Activated CD4-positive, alpha-beta T cell treated with anti-CD3 and anti-CD28 coated beads, Interleukin-2, amount 10 ng/mL, durations not matched to agents 7 days and 5 days (primary cell): Measurements from ENCODE around the gene TGM1. TPM values are rescaled to one million over a fixed set of nuclear protein-coding genes. Genes with fewer than 3 reads are reported as not detected.
A peak's percentile ranks its signal among the peaks of the same experiment; 100 is the strongest.

Experiments used
- CTCF ChIA-PET: fragments of 350-600 bp; sonication (Branson Sonifier 250); formaldehyde crosslinking; loops from one replicate; lab custom pipeline; 2021; ENCODE audit warnings: antibody characterized with exemption; lab: Charles Lee
- POLR2A ChIA-PET: fragments of 350-600 bp; sonication (Branson Sonifier 250); formaldehyde crosslinking; loops from one replicate; lab custom pipeline; 2021; ENCODE audit warnings: antibody characterized with exemption; lab: Charles Lee
- DNase-seq: peaks from one replicate; pipeline ENCODE4 v3.0.0-alpha.2; 2020
- H3K27ac Mint-ChIP-seq: one replicate; pipeline ENCODE4 v1.8.0; 2021; ENCODE audit warnings: mild to moderate bottlenecking, moderate library complexity, mixed read lengths
- H3K27me3 Mint-ChIP-seq: one replicate; pipeline ENCODE4 v1.8.0; 2021; ENCODE audit warnings: mixed read lengths
- H3K36me3 Mint-ChIP-seq: one replicate; pipeline ENCODE4 v1.8.0; 2021; ENCODE audit warnings: low read depth, mixed read lengths
- H3K4me1 Mint-ChIP-seq: one replicate; pipeline ENCODE4 v1.8.0; 2021; ENCODE audit warnings: mixed read lengths
- H3K4me3 Mint-ChIP-seq: one replicate; pipeline ENCODE4 v1.8.0; 2021; ENCODE audit warnings: mild to moderate bottlenecking, moderate library complexity, mixed read lengths
- H3K9me3 Mint-ChIP-seq: one replicate; pipeline ENCODE4 v1.8.0; 2021; ENCODE audit warnings: mixed read lengths
- total RNA-seq, 2 experiments: library from RNA; stranded (reverse); gene quantifications; one replicate each; pipeline ENCODE4 v1.2.3, GENCODE V29; 2021

The TGM1 gene
- total RNA-seq, 2 experiments from 2014 or later, result 6.5 TPM

DNA sequence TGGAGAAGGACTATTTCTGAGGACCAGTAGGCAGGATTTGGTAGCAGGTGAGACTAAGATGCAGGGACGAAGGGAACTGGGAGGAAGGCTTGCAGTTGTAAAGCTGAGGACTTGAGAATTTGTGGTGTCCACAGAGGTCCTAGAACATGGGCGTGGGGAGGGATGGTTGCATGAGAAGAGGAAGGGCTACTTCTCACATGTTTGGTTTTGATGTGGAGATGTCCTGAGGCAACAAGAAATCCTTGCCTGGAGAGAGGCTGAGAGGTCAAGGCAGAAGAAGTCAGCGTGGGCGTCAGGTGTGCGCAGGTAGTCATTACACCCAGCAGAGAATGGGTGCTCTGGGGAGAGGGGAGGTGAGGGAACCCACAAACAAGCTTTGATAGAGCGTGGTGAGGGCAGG lies 14.1 kb upstream of the TGM1 start:
- Mint-ChIP-seq H3K9me3 (no peaks in the 10 kb centered on the region), H3K36me3 (peaks cover 3% of the 10 kb centered on the region), H3K4me3 (no peak overlapping the region), H3K4me1 (peaks cover 65% of the 10 kb centered on the region), H3K27me3 (peaks cover 3% of the 10 kb centered on the region), H3K27ac (no peak overlapping the region)
- ChIA-PET POLR2A (no interaction called here), CTCF (interaction anchor here (0.6 to 2.2 kb wide), 5 partner anchors 12 to 41 kb away, joined by 3 to 6 read pairs (median 4); partner anchors contain the start of genes CIDEB and LTB4R)
- no peak for DNase-seq

DNA sequence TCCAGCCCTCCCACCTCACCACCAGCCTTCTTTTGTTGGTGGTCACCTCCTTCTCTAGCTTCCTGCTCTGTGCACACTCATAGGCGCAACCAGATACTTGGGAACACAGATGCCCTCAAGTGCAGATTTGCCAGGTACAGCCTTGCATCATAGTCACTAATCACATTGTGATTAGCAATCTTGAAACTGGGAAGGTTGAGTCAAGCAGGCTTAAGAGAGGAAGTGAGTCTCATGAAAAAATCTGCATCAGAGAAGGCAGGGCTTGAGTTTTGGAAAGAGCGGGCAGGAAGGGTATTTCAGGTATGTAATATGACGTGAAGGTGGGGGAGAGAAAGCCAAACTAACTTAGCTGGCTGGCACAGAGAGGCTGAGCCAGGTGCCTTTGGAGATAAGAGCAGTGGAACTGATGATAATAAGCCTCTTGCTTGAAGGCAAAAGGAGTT lies 11.1 kb upstream of the TGM1 start:
- POLR2A ChIA-PET, result interaction anchor here (0.6 to 1.1 kb wide), 3 partner anchors 16 to 63 kb away, joined by 3 to 4 read pairs (median 3); partner anchors contain the start of gene TINF2
- no peak overlapping the region for H3K4me3 Mint-ChIP-seq
- peak overlapping the region; percentile 81 for H3K27ac Mint-ChIP-seq
- H3K27me3 Mint-ChIP-seq, result no peaks in the 10 kb centered on the region
- H3K4me1 Mint-ChIP-seq, result peaks cover 67% of the 10 kb centered on the region
- CTCF ChIA-PET, result interaction anchor here (0.9 to 1.9 kb wide), 7 partner anchors 10 to 158 kb away, joined by 3 to 9 read pairs (median 4); partner anchors contain the start of genes IRF9, TGM1 and TINF2
- H3K36me3 Mint-ChIP-seq, result peaks cover 3% of the 10 kb centered on the region
- peak; percentile 52 for DNase-seq
- H3K9me3 Mint-ChIP-seq, result no peaks in the 10 kb centered on the region

DNA sequence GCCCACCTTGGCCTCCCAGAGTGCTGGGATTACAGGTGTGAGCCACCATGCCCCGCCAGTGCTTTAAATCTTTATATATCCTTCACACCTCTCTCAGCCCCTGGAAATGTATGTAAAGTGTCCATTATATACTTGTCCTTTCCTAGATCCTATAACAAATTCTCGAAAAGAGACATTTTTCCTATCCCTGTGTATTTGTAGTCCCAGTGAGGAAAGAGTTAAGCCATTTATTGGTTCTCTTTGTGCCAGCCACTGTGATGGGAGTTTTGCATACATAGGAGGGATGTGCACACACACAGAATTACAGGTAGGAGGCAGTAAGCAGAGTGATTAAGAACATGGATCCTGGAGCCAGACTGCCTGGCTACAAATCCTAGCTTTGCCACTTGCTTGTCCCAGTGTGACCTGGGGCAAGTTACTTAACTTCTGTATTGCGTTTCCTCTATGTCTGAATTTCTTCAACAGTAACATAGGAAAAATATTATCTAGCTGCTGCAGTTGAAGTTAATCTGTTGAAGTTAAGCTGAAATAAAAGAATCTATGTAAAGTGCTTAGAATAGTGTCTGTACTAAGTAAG lies 10.5 kb upstream of the TGM1 start:
- no peaks in the 10 kb centered on the region for H3K9me3 Mint-ChIP-seq
- peaks cover 3% of the 10 kb centered on the region for H3K36me3 Mint-ChIP-seq
- POLR2A ChIA-PET, result interaction anchor here (0.6 to 1.1 kb wide), 3 partner anchors 8 to 62 kb away, joined by 3 to 4 read pairs (median 3); partner anchors contain the start of gene TINF2
- no peak for DNase-seq
- no peak overlapping the region for H3K4me3 Mint-ChIP-seq
- H3K4me1 Mint-ChIP-seq, result peaks cover 61% of the 10 kb centered on the region
- CTCF ChIA-PET, result interaction anchor here (0.9 to 3.5 kb wide), 8 partner anchors 9 to 158 kb away, joined by 3 to 22 read pairs (median 5); partner anchors contain the start of genes CIDEB, IRF9, TGM1 and TINF2
- no peaks in the 10 kb centered on the region for H3K27me3 Mint-ChIP-seq
- peak overlapping the region; percentile 81 for H3K27ac Mint-ChIP-seq

DNA sequence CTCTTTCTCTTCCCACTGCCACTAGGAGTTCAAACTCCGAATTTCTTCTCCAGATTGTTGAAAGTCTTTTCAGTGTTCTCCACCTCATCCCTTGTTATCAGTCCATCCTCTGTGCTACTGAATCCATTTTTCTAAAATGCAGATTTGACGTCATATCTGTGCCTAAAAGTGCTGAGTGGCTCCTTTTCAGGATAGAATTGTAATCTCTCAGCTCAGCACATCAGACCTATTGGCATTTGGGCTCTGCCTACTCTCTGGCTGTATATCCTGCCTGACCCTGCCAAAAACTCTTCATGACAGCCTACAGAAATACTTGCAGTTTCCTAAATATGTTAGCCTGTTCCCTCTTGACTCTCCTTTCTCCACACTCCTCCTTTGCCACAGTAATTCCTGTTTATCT lies 9.5 kb upstream of the TGM1 start:
- Mint-ChIP-seq H3K4me3 (peak overlapping the region; percentile 87), H3K27me3 (no peaks in the 10 kb centered on the region), H3K36me3 (peaks cover 3% of the 10 kb centered on the region), H3K4me1 (peaks cover 52% of the 10 kb centered on the region), H3K27ac (peak overlapping the region; percentile 91), H3K9me3 (no peaks in the 10 kb centered on the region)
- DNase-seq, result no peak
- ChIA-PET POLR2A (no interaction called here), CTCF (interaction anchor here (1.2 to 6.6 kb wide), 14 partner anchors 8 to 159 kb away, joined by 3 to 44 read pairs (median 18); partner anchors contain the start of genes CIDEB, DHRS1, IRF9 and NOP9)

DNA sequence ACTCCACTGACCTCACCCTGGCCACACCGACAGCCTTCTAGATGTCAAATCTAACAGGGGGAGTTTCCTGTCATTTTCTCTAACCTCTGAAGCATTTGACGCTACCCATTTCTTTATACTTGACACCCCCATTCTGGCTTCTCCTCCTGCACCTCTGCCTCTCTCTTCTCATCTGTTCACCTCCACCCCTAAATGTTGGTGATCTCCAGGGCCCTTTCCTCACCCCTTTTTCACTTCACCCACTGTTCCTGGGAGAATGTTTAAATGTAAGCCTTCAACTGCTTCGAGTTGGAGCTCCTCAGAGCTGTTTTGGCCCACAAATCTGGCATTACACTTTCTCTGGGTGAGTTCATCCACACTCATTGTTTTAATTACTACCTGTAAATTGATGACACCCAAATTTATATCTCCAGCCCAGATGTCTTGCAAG lies 8.9 kb upstream of the TGM1 start:
- Mint-ChIP-seq H3K4me3 (peak overlapping the region; percentile 87), H3K27me3 (no peaks in the 10 kb centered on the region), H3K27ac (peak overlapping the region; percentile 91), H3K36me3 (peaks cover 6% of the 10 kb centered on the region), H3K9me3 (no peaks in the 10 kb centered on the region), H3K4me1 (peaks cover 51% of the 10 kb centered on the region)
- ChIA-PET CTCF (interaction anchor here (1.0 to 6.6 kb wide), 21 partner anchors 9 to 169 kb away, joined by 3 to 44 read pairs (median 11); partner anchors contain the start of genes CHMP4A, CIDEB, DCAF11 and DHRS1), POLR2A (interaction anchor here (0.8 to 1.6 kb wide), 3 partner anchors 18 to 29 kb away, joined by 3 to 11 read pairs (median 9); partner anchors contain the start of gene TINF2)
- no peak for DNase-seq

DNA sequence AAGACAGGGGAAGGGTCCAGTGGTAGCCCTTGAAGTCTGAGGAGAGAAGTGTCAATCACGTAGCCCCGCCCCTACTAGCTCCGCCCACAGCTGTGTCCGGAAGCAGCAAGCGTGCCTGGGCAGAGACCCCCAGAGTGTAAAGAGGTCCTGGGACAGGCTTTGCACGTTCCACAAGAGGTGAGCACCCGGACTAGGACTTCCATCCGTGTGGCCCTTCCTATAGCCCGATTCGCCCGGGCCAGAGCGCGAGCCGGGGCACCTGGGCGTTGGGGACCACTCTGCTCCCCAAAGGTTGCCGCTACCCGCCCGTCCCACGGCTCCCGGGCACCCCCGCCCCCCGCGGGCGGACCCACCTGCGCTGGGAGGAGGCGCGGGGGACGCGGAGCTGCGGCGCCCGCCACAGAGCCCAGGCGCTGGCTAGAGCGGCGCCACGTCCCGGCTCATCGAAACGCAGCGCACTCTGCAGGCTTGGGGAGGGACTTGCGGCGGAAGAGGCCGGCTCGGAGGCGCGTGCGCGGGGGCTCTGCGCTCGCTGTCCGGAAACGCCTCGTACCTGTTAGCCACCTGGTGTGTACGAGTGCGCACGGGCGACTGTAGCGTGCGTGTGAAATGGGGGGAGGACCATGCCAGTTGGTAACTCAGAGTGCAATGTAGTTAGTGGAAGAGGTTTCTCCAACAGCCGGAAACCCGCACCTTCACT lies 8.3 kb upstream of the TGM1 start, which contains the start of gene RABGGTA:
Gene RABGGTA, minus strand, starts transcription at position 464 of the 700 bp plus-strand sequence. CDS start 482 bp downstream, outside the sequence.
- POLR2A ChIA-PET, result interaction anchor here (0.5 to 1.6 kb wide), 7 partner anchors 8 to 38 kb away, joined by 3 to 11 read pairs (median 3); partner anchors contain the start of genes GMPR2, TGM1 and TINF2

DNA sequence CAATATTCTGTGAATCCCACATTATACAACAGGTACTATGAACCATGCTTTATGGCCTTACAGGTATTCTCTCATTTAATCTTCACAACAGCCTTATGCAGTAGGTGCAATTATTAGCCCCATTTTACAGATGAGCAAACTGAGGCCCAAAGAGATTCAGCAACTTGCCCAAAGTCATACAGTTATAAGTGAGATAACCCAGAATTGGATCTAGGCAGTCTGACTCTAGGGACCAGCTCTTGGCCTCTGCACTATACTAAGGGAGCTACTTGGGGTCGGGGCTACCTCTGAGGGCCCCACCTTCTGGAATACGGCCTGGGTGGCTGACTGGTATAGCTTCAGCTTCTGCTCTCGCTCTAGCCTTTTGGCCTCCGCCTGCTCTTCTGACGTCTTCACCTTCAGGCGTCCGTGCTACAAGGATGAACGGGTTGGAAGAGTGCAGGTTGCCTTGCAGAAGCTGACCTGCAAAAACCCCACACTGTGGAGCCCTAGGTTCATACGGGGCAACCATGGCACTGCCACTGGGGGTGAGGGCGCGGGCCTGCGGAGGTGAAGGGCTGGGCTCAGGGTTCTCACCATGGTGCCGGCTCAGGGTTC lies 7.7 kb upstream of the TGM1 start:
- CTCF ChIA-PET, result interaction anchor here (1.0 to 6.6 kb wide), 22 partner anchors 8 to 168 kb away, joined by 3 to 44 read pairs (median 10); partner anchors contain the start of genes CHMP4A, CIDEB, DCAF11 and DHRS1
- Mint-ChIP-seq H3K4me3 (peak overlapping the region; percentile 87), H3K27me3 (no peaks in the 10 kb centered on the region), H3K36me3 (peaks cover 13% of the 10 kb centered on the region), H3K27ac (peak overlapping the region; percentile 96), H3K4me1 (peaks cover 52% of the 10 kb centered on the region), H3K9me3 (no peaks in the 10 kb centered on the region)
- no peak for DNase-seq
- POLR2A ChIA-PET, result interaction anchor here (0.5 to 1.6 kb wide), 6 partner anchors 8 to 38 kb away, joined by 3 to 11 read pairs (median 3); partner anchors contain the start of genes GMPR2, TGM1 and TINF2

More for the DNA sequence above, 8.3 kb upstream of the TGM1 start, which contains the start of gene RABGGTA:
- peak; percentile 91 for DNase-seq
- CTCF ChIA-PET, result interaction anchor here (1.0 to 6.6 kb wide), 23 partner anchors 9 to 169 kb away, joined by 3 to 44 read pairs (median 8); partner anchors contain the start of genes CHMP4A, CIDEB, DCAF11 and DHRS1
- Mint-ChIP-seq H3K4me3 (peak within 1 kb of the TSS; percentile 87), H3K27ac (peak within 1 kb of the TSS; percentile 96), H3K36me3 (peaks cover 10% of the 10 kb centered on the region), H3K27me3 (no peaks in the 10 kb centered on the region), H3K9me3 (no peaks in the 10 kb centered on the region), H3K4me1 (peaks cover 52% of the 10 kb centered on the region)

DNA sequence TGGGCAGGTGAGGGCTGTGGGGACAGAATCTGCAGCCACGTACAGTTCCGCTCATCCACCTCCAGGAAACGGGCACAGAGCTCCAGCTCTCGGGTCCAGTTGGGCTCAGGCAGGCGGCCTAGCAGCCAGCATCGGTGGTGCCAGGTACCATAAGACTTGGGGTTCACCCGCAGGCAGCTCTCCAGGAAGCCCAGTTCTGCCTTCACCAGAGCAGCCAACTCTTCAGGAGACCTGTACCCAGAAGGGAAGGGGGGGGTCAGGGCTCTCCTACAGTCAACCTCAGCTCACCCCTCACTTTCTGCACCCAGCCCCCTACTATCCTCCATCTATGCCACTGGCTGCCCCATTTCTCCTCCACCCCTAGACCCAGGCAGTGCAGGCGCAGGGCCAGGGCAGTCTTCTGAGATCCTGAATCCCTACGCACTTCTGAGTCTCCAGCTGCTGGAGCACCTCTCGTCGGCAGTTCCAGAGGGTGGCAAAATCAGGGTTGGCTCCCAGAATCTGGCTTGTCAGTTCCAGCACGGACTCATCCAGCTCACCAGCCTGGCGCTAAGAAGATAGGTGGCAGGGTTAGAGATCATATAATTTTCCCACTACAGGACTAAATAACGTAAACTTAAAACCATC lies 7.0 kb upstream of the TGM1 start:
- Mint-ChIP-seq H3K9me3 (no peaks in the 10 kb centered on the region), H3K27me3 (no peaks in the 10 kb centered on the region), H3K4me1 (peaks cover 48% of the 10 kb centered on the region), H3K4me3 (peak overlapping the region; percentile 87), H3K36me3 (peaks cover 13% of the 10 kb centered on the region), H3K27ac (no peak overlapping the region)
- DNase-seq, result no peak
- CTCF ChIA-PET, result interaction anchor here (0.7 to 6.6 kb wide), 16 partner anchors 10 to 156 kb away, joined by 3 to 44 read pairs (median 13); partner anchors contain the start of genes CIDEB, DCAF11, DHRS1 and IRF9
- POLR2A ChIA-PET, result interaction anchor here (1.2 to 1.6 kb wide), 2 partner anchors 22 to 23 kb away, joined by 3 to 11 read pairs; no protein-coding TSS in a partner anchor

DNA sequence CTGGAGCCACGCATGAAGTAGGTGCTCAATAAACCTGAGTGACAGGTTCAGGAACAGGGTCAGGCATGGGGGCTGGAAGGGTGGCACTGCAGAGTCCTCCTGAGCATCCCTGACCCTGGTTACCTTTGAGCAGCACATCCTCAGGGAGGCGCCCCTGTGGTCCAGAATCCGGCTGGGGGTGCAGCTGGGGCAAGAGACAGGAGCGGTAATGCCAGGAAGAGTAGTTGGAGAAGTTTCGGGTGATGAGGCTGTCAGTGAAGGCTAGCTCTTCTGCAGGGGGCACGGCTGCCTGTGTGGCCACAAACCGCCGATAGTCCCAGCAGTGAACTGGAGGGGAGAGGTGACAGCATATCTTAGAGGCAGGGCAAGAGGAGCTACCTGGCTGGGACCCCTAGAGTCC lies 6.4 kb upstream of the TGM1 start:
- DNase-seq, result no peak
- Mint-ChIP-seq H3K4me3 (no peak overlapping the region), H3K9me3 (no peaks in the 10 kb centered on the region), H3K4me1 (peaks cover 46% of the 10 kb centered on the region), H3K27ac (no peak overlapping the region), H3K36me3 (peaks cover 13% of the 10 kb centered on the region), H3K27me3 (no peaks in the 10 kb centered on the region)
- ChIA-PET POLR2A (no interaction called here), CTCF (interaction anchor here (0.7 to 6.6 kb wide), 10 partner anchors 11 to 108 kb away, joined by 3 to 44 read pairs (median 7); partner anchors contain the start of genes CIDEB, IRF9 and TINF2)

DNA sequence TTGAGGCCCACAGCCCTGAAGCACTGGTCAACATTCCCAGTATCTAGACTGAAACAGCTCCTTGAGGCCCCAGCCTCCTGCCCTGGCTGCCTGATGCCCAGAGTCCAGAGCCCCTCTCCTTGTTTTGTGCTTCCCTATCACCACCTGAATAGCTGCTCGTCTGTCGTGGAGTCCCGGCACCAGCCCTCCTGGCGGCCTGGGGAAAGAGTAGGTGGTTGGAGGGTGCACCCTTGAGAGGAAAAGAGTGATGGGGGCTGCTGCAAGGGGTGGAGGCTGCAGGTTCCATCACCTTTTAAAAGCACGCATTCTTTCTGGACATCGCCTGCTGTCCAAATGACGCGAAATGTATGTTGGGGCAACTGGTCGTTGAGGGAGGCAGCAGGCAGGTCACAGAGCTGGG lies 5.2 kb upstream of the TGM1 start:
- ChIA-PET CTCF (interaction anchor here (1.1 to 6.6 kb wide), 5 partner anchors 17 to 40 kb away, joined by 3 to 44 read pairs (median 6); partner anchors contain the start of genes CIDEB and TINF2), POLR2A (no interaction called here)
- Mint-ChIP-seq H3K9me3 (no peaks in the 10 kb centered on the region), H3K4me3 (no peak overlapping the region), H3K36me3 (peaks cover 13% of the 10 kb centered on the region), H3K27me3 (no peaks in the 10 kb centered on the region), H3K4me1 (peaks cover 35% of the 10 kb centered on the region), H3K27ac (no peak overlapping the region)
- DNase-seq, result no peak

DNA sequence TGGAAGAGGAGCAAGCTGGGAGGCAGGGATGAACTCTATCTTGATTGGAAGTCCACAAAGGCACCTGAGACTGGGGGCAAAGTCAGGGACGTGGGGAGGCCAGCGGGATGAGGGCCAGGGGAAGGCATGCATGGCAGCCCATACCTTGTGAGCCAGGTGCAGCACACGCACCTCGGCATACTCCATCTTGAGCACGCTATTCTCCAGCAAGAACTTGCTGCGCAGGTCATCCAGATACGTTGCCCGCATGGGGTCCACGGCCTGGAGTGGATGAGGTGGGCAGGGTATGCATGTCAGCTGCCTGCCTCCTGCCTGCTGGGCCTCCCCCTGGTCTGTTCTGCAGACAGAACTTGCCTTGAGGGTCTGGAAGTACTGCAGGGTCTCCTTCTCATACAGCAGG lies 4.5 kb upstream of the TGM1 start:
- Mint-ChIP-seq H3K4me1 (peaks cover 29% of the 10 kb centered on the region), H3K36me3 (peaks cover 13% of the 10 kb centered on the region), H3K4me3 (no peak overlapping the region), H3K9me3 (no peaks in the 10 kb centered on the region), H3K27ac (no peak overlapping the region), H3K27me3 (no peaks in the 10 kb centered on the region)
- no peak for DNase-seq
- CTCF ChIA-PET, result interaction anchor here (1.1 to 6.6 kb wide), 4 partner anchors 16 to 25 kb away, joined by 3 to 44 read pairs (median 6); partner anchors contain the start of gene TINF2
- POLR2A ChIA-PET, result no interaction called here
